ENCODE measurements around the gene JSRP1.

The JSRP1 gene

GRCh38 chr19:2251106-2252054, 4.8 kb downstream of the JSRP1 start:
- TF ChIP-seq NFIC (IDR thresholded peaks at IDR 0.05) (no peak), TCF12 (IDR thresholded peaks at IDR 0.05; ENCODE audit: low read depth) (no peak), EGR1 (IDR thresholded peaks at IDR 0.05) (no peak)

GRCh38 chr19:2250766-2251105, 5.5 kb downstream of the JSRP1 start:
- TF ChIP-seq RAD21 (IDR thresholded peaks at IDR 0.05; ENCODE audit: low read depth), result no peak
- no peak for TF ChIP-seq TEAD4 (IDR thresholded peaks at IDR 0.05)
- no peak for TF ChIP-seq NFIC (IDR thresholded peaks at IDR 0.05)
- no peak for TF ChIP-seq FOXM1 (IDR thresholded peaks at IDR 0.05; ENCODE audit: borderline replicate concordance, low read depth)
- no peak for TF ChIP-seq CEBPB (IDR thresholded peaks at IDR 0.05)
- TF ChIP-seq REST (IDR thresholded peaks at IDR 0.05; ENCODE audit: low read depth), result no peak

- TF ChIP-seq TCF12 (IDR thresholded peaks at IDR 0.05; ENCODE audit: low read depth), result no peak
- no peak for TF ChIP-seq TEAD4 (IDR thresholded peaks at IDR 0.05)
Measured at GRCh38 chr19:2249880-2250765, 6.1 kb downstream of the JSRP1 start.

GRCh38 chr19:2249010-2249866, 7.0 kb downstream of the JSRP1 start, which contains the start of gene AMH:
AMH (plus strand) TSS chr19:2249323; CDS start chr19:2249333, 10 bp downstream.
- TF ChIP-seq CREB1 (IDR thresholded peaks at IDR 0.05; ENCODE audit: low read depth) (no peak), EGR1 (IDR thresholded peaks at IDR 0.05) (no peak), EP300 (IDR thresholded peaks at IDR 0.05; ENCODE audit: borderline replicate concordance) (no peak), REST (IDR thresholded peaks at IDR 0.05; ENCODE audit: low read depth) (no peak), TAF1 (IDR thresholded peaks at IDR 0.05; ENCODE audit: low read depth) (no peak), TEAD4 (IDR thresholded peaks at IDR 0.05) (no peak), USF1 (IDR thresholded peaks at IDR 0.05) (no peak), RAD21 (IDR thresholded peaks at IDR 0.05; ENCODE audit: low read depth) (no peak), MAX (IDR thresholded peaks at IDR 0.05) (no peak), CEBPB (IDR thresholded peaks at IDR 0.05) (no peak), NFIC (IDR thresholded peaks at IDR 0.05) (no peak), TCF12 (IDR thresholded peaks at IDR 0.05; ENCODE audit: low read depth) (no peak), FOXM1 (IDR thresholded peaks at IDR 0.05; ENCODE audit: borderline replicate concordance, low read depth) (no peak), YY1 (IDR thresholded peaks at IDR 0.05; ENCODE audit: low read depth) (no peak), ZBTB7A (IDR thresholded peaks at IDR 0.05; ENCODE audit: low read depth) (no peak)

GRCh38 chr19:2248136-2249009, 7.8 kb downstream of the JSRP1 start:
- TF ChIP-seq ZBTB7A (IDR thresholded peaks at IDR 0.05; ENCODE audit: low read depth) (no peak; the same call in 1 of the 2 replicates), FOXM1 (IDR thresholded peaks at IDR 0.05; ENCODE audit: borderline replicate concordance, low read depth) (no peak), YY1 (IDR thresholded peaks at IDR 0.05; ENCODE audit: low read depth) (no peak), NFIC (IDR thresholded peaks at IDR 0.05) (no peak), TCF12 (IDR thresholded peaks at IDR 0.05; ENCODE audit: low read depth) (no peak), RAD21 (IDR thresholded peaks at IDR 0.05; ENCODE audit: low read depth) (no peak), REST (IDR thresholded peaks at IDR 0.05; ENCODE audit: low read depth) (no peak), CREB1 (IDR thresholded peaks at IDR 0.05; ENCODE audit: low read depth) (no peak), TEAD4 (IDR thresholded peaks at IDR 0.05) (no peak), CEBPB (IDR thresholded peaks at IDR 0.05) (no peak), EGR1 (IDR thresholded peaks at IDR 0.05) (no peak), EP300 (IDR thresholded peaks at IDR 0.05; ENCODE audit: borderline replicate concordance) (no peak)

Data from Ishikawa (cell line).